ENCODE measurements around the gene CLIC3. TPM values are rescaled to one million over a fixed set of nuclear protein-coding genes. Genes with fewer than 3 reads are reported as not detected.

Gene CLIC3
- total and polyA plus RNA-seq, 5 donors from 2014 or later, result 0.38 to 4.5 (median 2.2) TPM

DNA sequence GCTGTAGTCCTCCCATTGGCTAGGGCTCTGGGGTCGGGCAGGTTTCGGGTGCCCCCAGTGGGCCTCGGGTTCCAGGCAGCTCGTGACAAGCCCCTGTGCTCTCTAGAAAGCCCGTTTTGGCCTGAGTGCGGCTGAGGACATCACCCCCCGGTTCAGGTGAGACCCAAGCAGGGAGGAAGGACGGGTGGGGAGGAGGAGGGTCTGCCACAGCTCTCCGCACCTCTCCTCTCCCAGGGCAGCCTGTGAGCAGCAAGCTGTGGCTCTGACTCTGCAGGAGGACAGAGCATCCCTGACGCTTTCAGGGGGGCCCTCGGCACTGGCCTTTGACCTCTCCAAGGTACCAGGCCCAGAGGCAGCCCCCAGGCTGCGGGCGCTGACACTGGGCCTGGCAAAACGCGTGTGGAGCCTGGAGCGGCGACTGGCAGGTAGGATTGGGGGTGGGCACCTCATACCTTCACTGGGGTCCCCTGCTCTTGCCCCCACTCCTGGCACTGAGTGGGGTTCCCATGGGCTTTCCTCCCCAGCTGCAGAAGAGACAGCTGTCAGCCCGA lies 3.5 kb downstream of the CLIC3 start:
- Mint-ChIP-seq H3K27me3 (peaks cover 17% of the 10 kb centered on the region), H3K27ac (peak overlapping the region; percentile 51 to 82 (median 72)), H3K36me3 (no peaks in the 10 kb centered on the region), H3K9me3 (peaks cover 0 to 3% (median 0%) of the 10 kb centered on the region in 7 donors), H3K4me3 (peak overlapping the region; percentile 86 to 89 (median 88)), H3K4me1 (peaks cover 0 to 34% (median 13%) of the 10 kb centered on the region in 4 donors)
- H3K4me3 ChIP-seq (ENCODE audit: low read depth, low read length), result peak overlapping the region; percentile 48
- H3K36me3 ChIP-seq (ENCODE audit: control insufficient read depth, insufficient read depth, low read length), result no peaks in the 10 kb centered on the region
- peaks cover 49% of the 10 kb centered on the region for H3K4me1 ChIP-seq (ENCODE audit: control insufficient read depth, insufficient read depth, low read length, poor library complexity, severe bottlenecking)
- ATAC-seq (ENCODE audit: low read depth in 2 of 2), result no peak
- no peaks in the 10 kb centered on the region for H3K9me3 ChIP-seq (ENCODE audit: control insufficient read depth in 2 of 2, low read length in 2 of 2)
- no peaks in the 10 kb centered on the region for H3K27me3 ChIP-seq (ENCODE audit: control insufficient read depth, insufficient read depth, low read length)
- H3K27ac ChIP-seq (ENCODE audit: insufficient read depth, low read length, poor library complexity, severe bottlenecking), result peak overlapping the region; percentile 85
- DNase-seq, result no peak

DNA sequence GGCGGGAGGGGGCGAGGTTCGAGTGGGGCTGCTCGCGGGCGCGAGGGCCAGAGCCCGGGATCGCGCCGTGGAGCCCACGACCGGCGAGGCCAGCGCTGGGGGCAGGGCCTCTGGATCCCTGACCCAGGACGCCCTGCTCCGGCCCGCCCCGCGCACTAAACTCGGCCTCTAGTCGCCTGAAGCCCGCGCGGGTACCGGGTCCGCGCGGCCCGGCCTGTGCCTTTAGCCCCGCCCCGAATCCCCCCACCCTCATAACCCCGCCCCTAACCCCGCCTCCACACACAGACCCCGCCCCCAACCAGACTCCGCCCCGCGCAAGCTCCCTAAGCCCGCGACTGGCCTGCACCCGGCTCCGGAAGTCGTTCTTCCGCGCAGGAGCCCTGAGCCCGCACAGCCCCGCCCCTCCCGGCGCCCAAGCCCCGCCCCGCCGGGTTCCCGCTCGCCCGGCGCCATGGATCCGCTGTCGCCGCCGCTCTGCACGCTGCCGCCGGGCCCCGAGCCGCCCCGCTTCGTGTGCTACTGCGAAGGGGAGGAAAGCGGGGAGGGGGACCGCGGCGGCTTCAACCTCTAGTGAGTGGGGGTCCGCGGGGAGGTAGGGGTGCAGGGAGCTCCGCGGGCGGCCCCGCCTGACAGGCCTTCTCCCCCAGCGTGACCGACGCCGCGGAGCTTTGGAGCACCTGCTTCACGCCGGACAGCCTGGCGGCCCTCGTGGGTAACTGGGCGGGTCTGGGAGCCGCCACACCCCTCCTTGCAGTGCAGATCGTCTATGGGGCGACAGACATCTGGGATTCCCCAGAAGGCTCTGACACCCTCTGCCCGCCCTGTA lies 4.2 kb downstream of the CLIC3 start, which contains the start of gene PAXX:
Gene PAXX (plus strand): TSS at position 430 of the 826 bp plus-strand sequence. CDS start 22 bp downstream, at position 452.
- no peaks in the 10 kb centered on the region for H3K36me3 Mint-ChIP-seq

DNA sequence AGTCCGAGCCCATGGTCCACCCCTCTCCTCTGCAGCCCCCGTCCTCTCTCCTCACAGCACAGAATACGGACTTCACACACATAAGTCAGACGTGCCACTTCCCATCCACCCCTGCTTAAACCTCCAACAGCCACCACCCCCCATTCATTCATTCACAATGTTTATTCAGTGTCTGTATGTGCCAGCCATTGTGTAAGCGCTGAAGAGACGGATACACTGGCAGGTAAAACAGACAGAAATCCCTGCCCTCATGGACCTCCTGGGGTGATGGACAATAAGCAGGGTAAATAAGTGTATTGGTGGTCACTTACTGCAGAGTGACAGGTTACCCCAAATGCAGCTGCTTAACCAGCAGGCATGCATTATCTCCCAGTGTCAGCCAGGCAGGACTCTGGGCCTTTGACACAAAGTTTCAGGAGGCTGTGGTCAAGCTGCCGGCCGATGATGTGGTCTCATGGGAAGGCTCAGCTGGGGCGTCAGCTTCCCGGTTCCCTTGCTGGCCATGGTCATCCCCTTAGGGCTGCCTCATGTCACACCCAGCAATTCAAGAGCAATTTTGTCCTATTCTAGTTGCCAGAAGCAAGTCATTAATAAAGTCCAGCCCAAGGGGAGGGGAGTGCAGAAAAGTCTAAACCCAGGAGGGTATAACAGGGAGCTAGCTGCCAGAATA lies 6.0 kb downstream of the CLIC3 start:
- H3K4me1 Mint-ChIP-seq, result peaks cover 0 to 23% (median 9%) of the 10 kb centered on the region in 4 donors
- H3K4me3 Mint-ChIP-seq, result peak overlapping the region; percentile 77 to 89 (median 86)
- Histone ChIP-seq H3K27ac (ENCODE audit: insufficient read depth, low read length, poor library complexity, severe bottlenecking) (no peak overlapping the region), H3K36me3 (ENCODE audit: control insufficient read depth, insufficient read depth, low read length) (no peaks in the 10 kb centered on the region), H3K4me1 (ENCODE audit: control insufficient read depth, insufficient read depth, low read length, poor library complexity, severe bottlenecking) (peaks cover 26% of the 10 kb centered on the region), H3K4me3 (ENCODE audit: low read depth, low read length) (no peak overlapping the region), H3K27me3 (ENCODE audit: control insufficient read depth, insufficient read depth, low read length) (peaks cover 2% of the 10 kb centered on the region), H3K9me3 (ENCODE audit: control insufficient read depth in 2 of 2, low read length in 2 of 2) (no peaks in the 10 kb centered on the region)
- DNase-seq, result no peak
- ATAC-seq (ENCODE audit: low read depth in 2 of 2), result no peak
- peaks cover 24% of the 10 kb centered on the region for H3K27me3 Mint-ChIP-seq
- no peaks in the 10 kb centered on the region for H3K36me3 Mint-ChIP-seq
- H3K27ac Mint-ChIP-seq, result peak overlapping the region in 1 of 3 donors; percentile 75
- peaks cover 0 to 4% (median 0%) of the 10 kb centered on the region in 7 donors for H3K9me3 Mint-ChIP-seq

More for the DNA sequence above, 4.2 kb downstream of the CLIC3 start, which contains the start of gene PAXX:
- ATAC-seq (ENCODE audit: low read depth in 2 of 2), result peak; percentile 91
- H3K4me3 Mint-ChIP-seq, result peak within 1 kb of the TSS; percentile 86 to 95 (median 89)
- H3K9me3 Mint-ChIP-seq, result peaks cover 0 to 4% (median 0%) of the 10 kb centered on the region in 7 donors
- H3K36me3 ChIP-seq (ENCODE audit: control insufficient read depth, insufficient read depth, low read length), result no peaks in the 10 kb centered on the region
- peaks cover 14% of the 10 kb centered on the region for H3K27me3 Mint-ChIP-seq
- peak within 1 kb of the TSS; percentile 75 to 82 (median 81) for H3K27ac Mint-ChIP-seq
- H3K9me3 ChIP-seq (ENCODE audit: control insufficient read depth in 2 of 2, low read length in 2 of 2), result no peaks in the 10 kb centered on the region
- H3K27ac ChIP-seq (ENCODE audit: insufficient read depth, low read length, poor library complexity, severe bottlenecking), result peak within 1 kb of the TSS; percentile 85
- H3K4me3 ChIP-seq (ENCODE audit: low read depth, low read length), result peak within 1 kb of the TSS; percentile 48
- H3K4me1 ChIP-seq (ENCODE audit: control insufficient read depth, insufficient read depth, low read length, poor library complexity, severe bottlenecking), result peaks cover 42% of the 10 kb centered on the region
- peaks cover 0 to 29% (median 12%) of the 10 kb centered on the region in 4 donors for H3K4me1 Mint-ChIP-seq
- no peaks in the 10 kb centered on the region for H3K27me3 ChIP-seq (ENCODE audit: control insufficient read depth, insufficient read depth, low read length)
- peak; percentile 89 to 92 (median 92) for DNase-seq

DNA sequence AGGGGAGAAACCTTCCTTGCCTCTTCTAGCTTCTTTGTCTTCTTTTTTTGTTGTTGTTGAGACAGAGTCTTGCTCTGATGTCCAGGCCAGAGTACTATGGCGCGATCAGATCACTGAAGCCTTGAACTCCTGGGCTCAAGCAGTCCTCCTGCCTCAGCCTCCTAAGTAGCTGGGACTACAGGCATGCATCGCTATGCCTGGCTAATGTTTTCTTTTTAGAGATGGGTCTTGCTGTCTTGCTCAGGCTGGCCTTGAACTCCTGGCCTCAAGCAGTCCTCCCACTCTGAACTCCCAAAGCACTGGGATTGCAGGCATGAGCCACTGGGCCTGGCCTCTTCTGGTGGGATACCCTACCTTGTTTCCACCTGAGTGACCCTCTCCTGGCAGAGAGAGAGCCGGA lies 7.5 kb downstream of the CLIC3 start:
- H3K4me3 ChIP-seq (ENCODE audit: low read depth, low read length), result no peak overlapping the region
- DNase-seq (no peak), ATAC-seq (ENCODE audit: low read depth in 2 of 2) (no peak)
- no peaks in the 10 kb centered on the region for H3K9me3 ChIP-seq (ENCODE audit: control insufficient read depth in 2 of 2, low read length in 2 of 2)
- no peaks in the 10 kb centered on the region for H3K36me3 ChIP-seq (ENCODE audit: control insufficient read depth, insufficient read depth, low read length)
- H3K4me1 ChIP-seq (ENCODE audit: control insufficient read depth, insufficient read depth, low read length, poor library complexity, severe bottlenecking), result peaks cover 24% of the 10 kb centered on the region
- Mint-ChIP-seq H3K27ac (no peak overlapping the region), H3K4me3 (peak overlapping the region in 2 of 4 donors; percentile 38 to 57), H3K36me3 (peaks cover 1% of the 10 kb centered on the region), H3K27me3 (peaks cover 30% of the 10 kb centered on the region), H3K9me3 (peaks cover 0 to 4% (median 0%) of the 10 kb centered on the region in 7 donors), H3K4me1 (peaks cover 0 to 27% (median 10%) of the 10 kb centered on the region in 4 donors)
- no peak overlapping the region for H3K27ac ChIP-seq (ENCODE audit: insufficient read depth, low read length, poor library complexity, severe bottlenecking)
- H3K27me3 ChIP-seq (ENCODE audit: control insufficient read depth, insufficient read depth, low read length), result peaks cover 6% of the 10 kb centered on the region

DNA sequence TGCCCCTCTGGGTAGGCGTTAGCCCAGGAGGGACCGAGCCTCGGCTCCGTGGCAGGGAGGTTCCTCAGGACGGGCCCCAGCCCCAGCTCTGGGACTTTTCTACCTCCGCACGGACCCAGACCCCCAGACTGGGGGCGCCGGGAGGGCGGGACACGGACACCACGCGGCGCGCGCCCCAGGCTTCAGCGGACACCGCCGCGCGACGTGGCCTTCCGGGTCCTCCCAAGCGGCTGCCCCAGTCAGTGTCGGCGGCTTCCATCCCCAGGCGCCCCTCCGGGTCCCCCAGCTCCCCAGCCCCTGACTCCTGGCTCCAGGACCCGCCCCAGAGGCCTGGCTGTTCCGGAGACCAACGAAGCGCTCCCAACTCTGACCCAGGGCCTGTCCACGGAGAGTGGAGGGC lies 10.5 kb downstream of the CLIC3 start:
- no peak overlapping the region for H3K27ac Mint-ChIP-seq
- H3K36me3 Mint-ChIP-seq, result peaks cover 3% of the 10 kb centered on the region
- Histone ChIP-seq H3K4me1 (ENCODE audit: control insufficient read depth, insufficient read depth, low read length, poor library complexity, severe bottlenecking) (peaks cover 8% of the 10 kb centered on the region), H3K27ac (ENCODE audit: insufficient read depth, low read length, poor library complexity, severe bottlenecking) (no peak overlapping the region), H3K4me3 (ENCODE audit: low read depth, low read length) (no peak overlapping the region), H3K9me3 (ENCODE audit: control insufficient read depth in 2 of 2, low read length in 2 of 2) (no peaks in the 10 kb centered on the region), H3K36me3 (ENCODE audit: control insufficient read depth, insufficient read depth, low read length) (no peaks in the 10 kb centered on the region), H3K27me3 (ENCODE audit: control insufficient read depth, insufficient read depth, low read length) (peaks cover 7% of the 10 kb centered on the region)
- H3K27me3 Mint-ChIP-seq, result peaks cover 44% of the 10 kb centered on the region
- peaks cover 0 to 4% (median 0%) of the 10 kb centered on the region in 7 donors for H3K9me3 Mint-ChIP-seq
- H3K4me1 Mint-ChIP-seq, result peaks cover 0 to 22% (median 3%) of the 10 kb centered on the region in 4 donors
- DNase-seq (no peak), ATAC-seq (ENCODE audit: low read depth in 2 of 2) (no peak)
- no peak overlapping the region for H3K4me3 Mint-ChIP-seq

DNA sequence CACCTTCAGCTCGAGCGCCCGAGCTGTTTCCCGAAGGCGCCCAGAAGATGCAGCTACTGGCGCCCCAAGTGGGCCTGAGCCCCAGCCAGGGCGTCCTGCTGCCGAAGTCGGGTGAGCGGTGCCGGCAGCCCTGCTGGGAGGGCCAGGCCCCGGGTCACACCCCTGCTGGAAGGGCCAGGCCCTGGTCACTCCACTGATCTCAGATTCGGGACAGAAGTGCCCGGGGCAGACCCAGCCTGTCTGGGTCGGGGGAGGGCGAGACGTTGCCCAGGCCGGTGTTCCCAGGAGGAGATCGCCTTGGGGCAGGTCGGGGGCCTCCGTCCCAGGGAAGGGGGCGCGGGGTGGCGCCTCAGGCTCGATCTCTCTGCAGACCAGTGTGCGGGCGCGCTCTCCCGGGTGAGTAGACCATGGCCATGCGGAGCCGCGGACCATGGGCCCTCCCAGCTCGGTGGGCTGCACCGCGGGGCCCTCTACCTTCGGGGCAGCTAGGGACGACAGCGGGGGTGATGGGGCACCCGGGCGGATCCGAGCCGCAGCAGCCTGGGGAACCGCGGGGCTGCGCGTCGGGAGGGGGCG lies 11.3 kb downstream of the CLIC3 start:
- Histone ChIP-seq H3K36me3 (ENCODE audit: control insufficient read depth, insufficient read depth, low read length) (no peaks in the 10 kb centered on the region), H3K27ac (ENCODE audit: insufficient read depth, low read length, poor library complexity, severe bottlenecking) (no peak overlapping the region), H3K27me3 (ENCODE audit: control insufficient read depth, insufficient read depth, low read length) (peaks cover 7% of the 10 kb centered on the region), H3K9me3 (ENCODE audit: control insufficient read depth in 2 of 2, low read length in 2 of 2) (no peaks in the 10 kb centered on the region), H3K4me1 (ENCODE audit: control insufficient read depth, insufficient read depth, low read length, poor library complexity, severe bottlenecking) (peaks cover 8% of the 10 kb centered on the region), H3K4me3 (ENCODE audit: low read depth, low read length) (no peak overlapping the region)
- no peak overlapping the region for H3K27ac Mint-ChIP-seq
- peaks cover 0 to 18% (median 3%) of the 10 kb centered on the region in 4 donors for H3K4me1 Mint-ChIP-seq
- peaks cover 3% of the 10 kb centered on the region for H3K36me3 Mint-ChIP-seq
- H3K4me3 Mint-ChIP-seq, result no peak overlapping the region
- no peak for DNase-seq
- H3K9me3 Mint-ChIP-seq, result peaks cover 0 to 4% (median 0%) of the 10 kb centered on the region in 7 donors
- ATAC-seq (ENCODE audit: low read depth in 2 of 2), result no peak
- H3K27me3 Mint-ChIP-seq, result peaks cover 49% of the 10 kb centered on the region

DNA sequence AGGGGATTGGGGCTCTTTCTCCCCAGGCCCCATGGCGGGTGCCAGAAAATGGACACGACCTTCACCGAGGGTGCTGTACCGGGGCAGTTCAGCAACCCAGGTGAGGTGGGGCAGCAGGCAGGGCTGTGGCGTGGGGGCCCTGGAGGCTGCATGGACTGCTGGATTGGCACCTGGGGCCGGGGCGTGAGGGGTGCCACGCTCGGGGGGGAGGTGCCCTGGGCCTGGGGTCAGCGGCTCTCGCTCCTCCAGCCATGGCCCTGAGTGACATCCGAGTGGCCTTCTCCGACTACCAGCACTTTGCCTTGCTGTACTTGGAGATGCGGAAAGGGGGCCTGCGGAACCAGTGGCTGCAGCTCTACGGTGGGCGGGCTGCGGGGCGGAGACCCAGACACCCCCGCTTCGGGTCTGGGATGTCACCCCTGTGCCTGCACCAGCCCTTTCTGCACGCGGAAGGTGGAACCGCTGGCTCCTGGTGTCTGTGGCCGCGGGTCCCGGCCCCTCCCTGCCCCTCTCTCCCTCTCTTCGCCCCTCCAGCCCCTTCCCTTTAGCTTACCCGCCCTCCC lies 11.8 kb downstream of the CLIC3 start:
- peaks cover 0 to 18% (median 3%) of the 10 kb centered on the region in 4 donors for H3K4me1 Mint-ChIP-seq
- H3K27ac Mint-ChIP-seq, result no peak overlapping the region
- DNase-seq, result no peak
- peak in 1 of 2 donors; percentile 5 for ATAC-seq (ENCODE audit: low read depth in 2 of 2)
- H3K9me3 Mint-ChIP-seq, result peaks cover 0 to 2% (median 0%) of the 10 kb centered on the region in 7 donors
- Histone ChIP-seq H3K4me3 (ENCODE audit: low read depth, low read length) (no peak overlapping the region), H3K4me1 (ENCODE audit: control insufficient read depth, insufficient read depth, low read length, poor library complexity, severe bottlenecking) (peaks cover 8% of the 10 kb centered on the region), H3K36me3 (ENCODE audit: control insufficient read depth, insufficient read depth, low read length) (no peaks in the 10 kb centered on the region), H3K9me3 (ENCODE audit: control insufficient read depth in 2 of 2, low read length in 2 of 2) (no peaks in the 10 kb centered on the region), H3K27me3 (ENCODE audit: control insufficient read depth, insufficient read depth, low read length) (peaks cover 7% of the 10 kb centered on the region), H3K27ac (ENCODE audit: insufficient read depth, low read length, poor library complexity, severe bottlenecking) (no peak overlapping the region)
- H3K36me3 Mint-ChIP-seq, result peaks cover 3% of the 10 kb centered on the region
- H3K27me3 Mint-ChIP-seq, result peaks cover 47% of the 10 kb centered on the region
- no peak overlapping the region for H3K4me3 Mint-ChIP-seq

Measured in CD4-positive, CD25-positive, alpha-beta regulatory T cell (primary cell).